K562 (cell line): Measurements from ENCODE around the gene CFAP70.

Experiments used
- EGR1 ChIP-seq: fragments of 450-650 bp; conservative IDR thresholded peaks from 2 replicates; pipeline ENCODE4 v1.6.1; 2017; ENCODE audit warnings: mild to moderate bottlenecking
- NRF1 ChIP-seq, 2 experiments: fragments of 450-650 bp; IDR thresholded peaks in 1 of 2; conservative IDR thresholded peaks in 1 of 2; 2 replicates each; pipeline ENCODE4 v1.6.1; 2014; ENCODE audit warnings: mild to moderate bottlenecking in 2 of 2
- TF ChIP-seq, protein P1 (sequence below), 3 experiments: IDR thresholded peaks in 2 of 3; conservative IDR thresholded peaks in 1 of 3; 2 replicates each; pipeline ENCODE4 v1.5.1; 2011 to 2012; ENCODE audit warnings: low read length in 3 of 3, mild to moderate bottlenecking in 3 of 3, control low read depth in 2 of 3, improper control_type of control experiment in 1 of 3, inconsistent platforms in 1 of 3, low read depth in 1 of 3, mixed read lengths in 1 of 3, moderate library complexity in 1 of 3; ENCODE audit not compliant: insufficient read depth in 2 of 3

DNA sequence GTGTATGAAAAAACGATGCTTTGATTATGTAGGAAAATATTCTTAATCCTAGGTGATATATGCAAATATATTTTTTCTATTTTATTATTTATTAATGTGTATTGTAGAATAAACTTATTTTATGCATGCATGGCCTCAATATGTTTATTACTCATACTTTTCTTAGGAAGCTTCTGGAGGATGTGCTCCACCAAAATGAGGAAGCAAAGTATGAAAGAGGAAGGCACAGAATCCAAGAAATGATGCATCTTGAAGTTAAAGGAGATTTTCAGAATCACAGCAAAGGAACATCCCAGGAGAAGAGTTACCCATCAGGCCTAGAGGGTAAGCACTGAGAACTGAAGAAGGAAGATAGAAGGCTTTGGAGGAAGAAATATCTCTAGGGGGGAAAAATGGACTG, 71.2 kb downstream of the CFAP70 start:
- TF ChIP-seq, protein P1, sequence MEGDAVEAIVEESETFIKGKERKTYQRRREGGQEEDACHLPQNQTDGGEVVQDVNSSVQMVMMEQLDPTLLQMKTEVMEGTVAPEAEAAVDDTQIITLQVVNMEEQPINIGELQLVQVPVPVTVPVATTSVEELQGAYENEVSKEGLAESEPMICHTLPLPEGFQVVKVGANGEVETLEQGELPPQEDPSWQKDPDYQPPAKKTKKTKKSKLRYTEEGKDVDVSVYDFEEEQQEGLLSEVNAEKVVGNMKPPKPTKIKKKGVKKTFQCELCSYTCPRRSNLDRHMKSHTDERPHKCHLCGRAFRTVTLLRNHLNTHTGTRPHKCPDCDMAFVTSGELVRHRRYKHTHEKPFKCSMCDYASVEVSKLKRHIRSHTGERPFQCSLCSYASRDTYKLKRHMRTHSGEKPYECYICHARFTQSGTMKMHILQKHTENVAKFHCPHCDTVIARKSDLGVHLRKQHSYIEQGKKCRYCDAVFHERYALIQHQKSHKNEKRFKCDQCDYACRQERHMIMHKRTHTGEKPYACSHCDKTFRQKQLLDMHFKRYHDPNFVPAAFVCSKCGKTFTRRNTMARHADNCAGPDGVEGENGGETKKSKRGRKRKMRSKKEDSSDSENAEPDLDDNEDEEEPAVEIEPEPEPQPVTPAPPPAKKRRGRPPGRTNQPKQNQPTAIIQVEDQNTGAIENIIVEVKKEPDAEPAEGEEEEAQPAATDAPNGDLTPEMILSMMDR (IDR thresholded peaks at IDR 0.05 in 2 of 3, conservative IDR thresholded peaks at IDR 0.05 in 1 of 3; ENCODE audit: insufficient read depth in 2 of 3, low read depth in 1 of 3, low read length in 3 of 3) = no peak
- TF ChIP-seq EGR1 (no peak), NRF1 (conservative IDR thresholded peaks at IDR 0.05 in 1 of 2, IDR thresholded peaks at IDR 0.05 in 1 of 2) (no peak)
